ENCODE measurements around the gene TMPRSS6.

The TMPRSS6 gene

DNA sequence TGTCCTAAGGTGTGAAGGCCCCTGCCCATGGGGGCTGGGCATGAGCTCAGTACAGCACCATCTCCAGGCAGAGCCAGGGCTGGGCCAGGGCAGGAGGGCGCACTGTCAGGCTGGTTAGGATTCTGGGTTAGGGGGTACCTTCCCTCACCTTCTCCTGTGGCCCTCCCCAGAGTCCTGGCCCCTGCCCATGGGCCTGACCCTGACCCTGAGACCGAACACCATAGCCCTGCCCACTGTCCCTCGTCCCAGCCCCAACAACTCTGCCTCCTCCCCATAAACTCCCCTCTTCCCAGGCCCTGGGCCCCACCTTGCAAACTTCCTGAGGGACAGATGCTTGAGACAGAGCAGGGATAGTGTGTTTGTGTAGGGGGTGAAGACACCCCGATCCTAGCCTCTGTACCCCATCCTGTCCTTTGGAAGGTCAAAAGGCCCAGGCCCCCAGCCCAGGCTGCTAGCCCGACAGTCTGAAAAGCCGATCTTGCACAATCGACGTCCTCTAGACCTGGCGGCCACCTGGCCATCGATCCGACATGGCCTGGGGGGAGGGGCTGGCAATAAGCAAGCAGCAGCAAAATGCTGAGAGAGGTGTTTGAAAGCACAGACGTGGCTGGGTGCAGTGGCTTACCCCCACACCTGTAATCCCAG is 2.7 kb upstream of the TMPRSS6 start:
- peak overlapping the region; percentile 70 for H3K27ac Mint-ChIP-seq
- H3K4me3 Mint-ChIP-seq, result no peak overlapping the region
- H3K4me1 Mint-ChIP-seq, result peaks cover 35% of the 10 kb centered on the region
- ATAC-seq, result no peak
- H3K36me3 Mint-ChIP-seq, result peaks cover 9% of the 10 kb centered on the region
- DNase-seq (ENCODE audit: low spot score in 2 of 2), result no peak
- no peaks in the 10 kb centered on the region for H3K9me3 Mint-ChIP-seq

DNA sequence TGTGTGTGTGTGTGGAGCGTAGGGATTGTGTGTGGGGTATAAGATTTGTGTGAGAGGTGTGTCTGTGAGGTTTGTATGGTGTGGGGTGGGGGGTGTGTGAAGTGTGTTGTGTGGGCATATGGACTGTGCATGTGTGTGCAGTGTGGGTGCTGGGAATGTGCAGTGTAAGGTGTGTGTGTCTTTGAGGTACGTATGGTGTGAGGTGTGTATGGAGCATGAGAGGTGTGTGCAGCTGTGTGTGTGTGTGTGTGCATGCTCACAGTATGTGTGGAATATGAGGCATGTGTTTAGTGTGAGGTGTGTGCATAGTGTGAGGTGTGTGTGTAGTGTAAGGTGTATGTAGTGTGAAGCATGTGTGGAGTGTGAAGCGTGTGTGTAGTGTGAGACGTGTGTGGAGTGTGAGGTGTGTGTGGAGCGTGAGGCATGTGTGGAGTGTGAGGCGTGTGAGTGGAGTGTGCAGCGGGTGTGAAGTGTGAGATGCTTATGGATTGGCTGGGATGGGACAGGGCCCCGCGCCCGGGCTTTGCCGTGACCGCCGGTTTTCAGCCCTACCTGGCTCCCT is 1.7 kb upstream of the TMPRSS6 start:
- H3K4me1 Mint-ChIP-seq, result peaks cover 33% of the 10 kb centered on the region
- ATAC-seq (no peak), DNase-seq (ENCODE audit: low spot score in 2 of 2) (no peak)
- no peak overlapping the region for H3K4me3 Mint-ChIP-seq
- H3K27ac Mint-ChIP-seq, result peak overlapping the region; percentile 1
- peaks cover 9% of the 10 kb centered on the region for H3K36me3 Mint-ChIP-seq
- no peaks in the 10 kb centered on the region for H3K9me3 Mint-ChIP-seq

DNA sequence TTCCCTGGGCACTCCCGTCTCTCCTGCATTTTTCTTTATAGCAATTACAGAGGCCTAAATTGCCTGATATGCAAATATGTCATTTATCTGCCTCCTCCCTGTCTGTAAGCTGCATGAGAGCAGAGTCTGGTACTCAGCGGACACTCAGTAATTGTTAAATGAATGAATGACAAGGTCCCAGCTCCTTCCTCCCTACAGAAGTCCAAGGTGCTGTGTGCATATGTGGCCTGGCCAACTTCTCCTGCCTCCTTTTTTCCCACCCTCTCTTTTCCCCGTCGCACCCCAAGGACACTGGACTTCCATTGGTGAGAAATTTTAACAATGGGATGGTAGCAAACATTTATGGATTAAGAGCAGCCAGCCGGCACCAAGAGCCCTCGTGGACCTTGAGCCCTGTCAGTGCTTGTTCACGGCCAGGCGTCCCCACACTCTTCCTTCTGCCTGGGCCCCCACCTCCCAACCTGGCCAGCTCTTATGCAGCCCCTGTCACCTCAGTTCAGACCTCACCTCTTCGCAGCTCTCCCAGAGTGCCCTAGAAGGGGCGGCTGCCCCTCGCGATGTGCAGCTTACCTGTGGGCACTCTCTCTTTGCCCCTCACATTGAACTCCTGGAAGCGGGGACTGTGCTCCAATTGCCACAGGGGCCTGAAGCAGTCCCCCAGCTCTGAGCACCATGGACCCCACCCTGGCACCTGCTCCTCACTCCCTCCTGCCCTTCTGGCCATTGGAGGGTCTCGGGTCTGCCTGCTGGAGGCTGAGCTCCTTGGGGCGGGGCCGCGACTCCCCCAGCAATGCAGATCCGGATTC is 1.5 kb downstream of the TMPRSS6 start:
- ATAC-seq, result no peak
- peaks cover 36% of the 10 kb centered on the region for H3K4me1 Mint-ChIP-seq
- no peak for DNase-seq (ENCODE audit: low spot score in 2 of 2)
- H3K27ac Mint-ChIP-seq, result peak overlapping the region; percentile 76
- H3K4me3 Mint-ChIP-seq, result no peak overlapping the region
- H3K36me3 Mint-ChIP-seq, result peaks cover 5% of the 10 kb centered on the region
- no peaks in the 10 kb centered on the region for H3K9me3 Mint-ChIP-seq

DNA sequence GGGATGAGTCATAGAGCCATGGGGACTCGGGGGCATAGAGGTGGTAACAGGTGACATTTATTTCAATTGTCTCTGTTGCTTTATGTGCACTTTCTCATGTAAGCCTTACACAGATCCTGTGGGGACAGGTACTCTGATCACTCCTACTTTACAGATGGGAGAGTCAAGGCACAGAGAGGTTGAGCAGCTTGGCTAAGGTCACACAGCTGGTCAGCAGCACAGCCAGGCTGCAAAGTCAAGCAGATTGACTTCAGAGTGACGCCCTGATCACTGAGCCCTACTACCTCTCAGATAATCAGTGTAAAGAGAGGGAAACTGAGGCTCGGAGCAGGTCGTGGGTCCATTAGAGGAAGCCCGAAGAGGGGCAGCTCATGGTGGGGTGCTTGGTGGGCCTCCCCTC is 3.5 kb downstream of the TMPRSS6 start:
- no peaks in the 10 kb centered on the region for H3K9me3 Mint-ChIP-seq
- no peak overlapping the region for H3K4me3 Mint-ChIP-seq

DNA sequence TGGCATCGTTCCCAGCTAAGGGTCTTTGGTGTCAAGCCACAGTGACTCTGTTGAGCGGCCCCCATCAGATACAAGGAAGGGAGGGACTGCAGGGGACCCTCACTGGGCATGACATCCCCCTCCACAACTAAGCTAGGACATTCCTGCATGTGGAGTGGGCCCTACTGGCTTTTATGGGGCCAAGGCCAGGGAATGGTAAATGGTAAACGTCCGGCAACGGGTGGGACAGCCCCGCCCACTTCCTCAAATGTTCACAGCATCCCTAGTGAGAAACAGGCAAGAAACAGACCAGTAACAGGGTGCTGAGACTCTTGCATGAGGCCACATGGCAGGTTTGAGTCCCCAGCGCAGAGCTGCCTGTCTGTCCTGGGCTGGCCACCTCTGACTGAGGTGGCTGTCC is 4.4 kb downstream of the TMPRSS6 start:
- H3K4me1 Mint-ChIP-seq, result peaks cover 45% of the 10 kb centered on the region
- no peak for DNase-seq (ENCODE audit: low spot score in 2 of 2)
- no peak for ATAC-seq
- H3K9me3 Mint-ChIP-seq, result no peaks in the 10 kb centered on the region
- peaks cover 12% of the 10 kb centered on the region for H3K36me3 Mint-ChIP-seq
- H3K27ac Mint-ChIP-seq, result peak overlapping the region; percentile 54
- H3K4me3 Mint-ChIP-seq, result no peak overlapping the region

More for the DNA sequence above, 3.5 kb downstream of the TMPRSS6 start:
- Mint-ChIP-seq H3K27ac (peak overlapping the region; percentile 54), H3K4me1 (peaks cover 41% of the 10 kb centered on the region), H3K36me3 (peaks cover 5% of the 10 kb centered on the region)
- ATAC-seq (no peak), DNase-seq (ENCODE audit: low spot score in 2 of 2) (no peak)

DNA sequence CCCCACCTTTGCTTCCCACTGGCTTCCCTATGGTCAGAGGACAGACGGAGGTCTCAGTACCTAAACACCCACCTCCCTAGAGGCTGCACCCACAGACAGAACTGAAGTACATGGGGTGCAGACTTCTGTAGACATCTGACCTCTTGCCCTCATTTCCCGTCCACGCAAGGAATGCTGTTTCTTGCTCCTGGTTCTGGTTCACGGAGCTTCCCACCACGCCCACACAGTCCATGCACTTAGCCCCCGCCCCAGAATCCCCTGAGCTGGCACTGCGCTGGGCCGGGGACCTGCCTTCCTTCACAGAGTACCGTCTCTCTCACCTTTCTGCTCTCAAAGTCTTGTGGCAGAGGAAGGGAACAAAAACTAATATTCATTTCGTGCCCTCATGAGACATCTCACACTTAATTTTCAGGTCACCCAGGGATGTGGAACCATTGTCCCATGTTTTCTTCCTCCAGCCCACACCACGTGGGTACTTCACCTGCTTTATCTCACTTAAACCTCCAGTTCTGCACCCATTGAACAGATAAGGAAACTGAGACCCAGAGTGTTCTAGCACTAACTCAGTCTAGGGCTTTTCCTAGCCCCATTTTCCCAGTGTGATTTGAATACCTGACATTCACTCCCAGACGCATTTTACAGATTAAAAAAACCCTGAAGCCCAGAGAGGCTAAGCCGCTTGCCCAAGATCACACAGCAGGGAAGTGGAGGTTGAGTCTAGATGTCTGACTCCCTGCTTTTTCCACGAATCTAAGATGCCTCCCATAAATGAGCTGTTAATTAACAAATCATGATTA is 5.7 kb downstream of the TMPRSS6 start:
- H3K27ac Mint-ChIP-seq, result peak overlapping the region; percentile 60
- H3K4me1 Mint-ChIP-seq, result peaks cover 58% of the 10 kb centered on the region
- H3K36me3 Mint-ChIP-seq, result peaks cover 21% of the 10 kb centered on the region
- no peak overlapping the region for H3K4me3 Mint-ChIP-seq
- H3K9me3 Mint-ChIP-seq, result no peaks in the 10 kb centered on the region
- ATAC-seq, result no peak
- DNase-seq (ENCODE audit: low spot score in 2 of 2), result no peak

DNA sequence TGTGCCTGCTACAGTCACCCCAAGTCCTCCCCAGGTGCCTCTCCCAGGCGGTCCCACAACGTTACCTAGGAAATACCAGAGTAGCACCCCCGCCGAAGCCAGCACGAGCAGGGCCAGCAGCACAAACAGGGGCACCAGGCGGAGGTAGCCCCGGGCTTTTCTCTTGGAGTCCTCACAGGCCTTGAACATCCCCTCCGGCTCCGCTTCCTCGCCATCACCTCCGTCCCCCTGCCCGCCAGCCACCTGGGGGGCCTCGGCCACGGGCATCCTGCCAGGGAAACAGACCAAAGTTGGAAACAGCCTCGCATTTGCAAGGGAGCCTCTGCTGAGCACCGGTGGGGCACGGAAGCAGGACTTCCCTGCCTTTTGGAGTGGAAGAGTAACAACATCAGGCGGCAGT is 6.4 kb downstream of the TMPRSS6 start:
- Mint-ChIP-seq H3K27ac (peak overlapping the region; percentile 60), H3K36me3 (peaks cover 24% of the 10 kb centered on the region), H3K4me1 (peaks cover 65% of the 10 kb centered on the region), H3K4me3 (no peak overlapping the region), H3K9me3 (no peaks in the 10 kb centered on the region)
- no peak for ATAC-seq
- no peak for DNase-seq (ENCODE audit: low spot score in 2 of 2)

DNA sequence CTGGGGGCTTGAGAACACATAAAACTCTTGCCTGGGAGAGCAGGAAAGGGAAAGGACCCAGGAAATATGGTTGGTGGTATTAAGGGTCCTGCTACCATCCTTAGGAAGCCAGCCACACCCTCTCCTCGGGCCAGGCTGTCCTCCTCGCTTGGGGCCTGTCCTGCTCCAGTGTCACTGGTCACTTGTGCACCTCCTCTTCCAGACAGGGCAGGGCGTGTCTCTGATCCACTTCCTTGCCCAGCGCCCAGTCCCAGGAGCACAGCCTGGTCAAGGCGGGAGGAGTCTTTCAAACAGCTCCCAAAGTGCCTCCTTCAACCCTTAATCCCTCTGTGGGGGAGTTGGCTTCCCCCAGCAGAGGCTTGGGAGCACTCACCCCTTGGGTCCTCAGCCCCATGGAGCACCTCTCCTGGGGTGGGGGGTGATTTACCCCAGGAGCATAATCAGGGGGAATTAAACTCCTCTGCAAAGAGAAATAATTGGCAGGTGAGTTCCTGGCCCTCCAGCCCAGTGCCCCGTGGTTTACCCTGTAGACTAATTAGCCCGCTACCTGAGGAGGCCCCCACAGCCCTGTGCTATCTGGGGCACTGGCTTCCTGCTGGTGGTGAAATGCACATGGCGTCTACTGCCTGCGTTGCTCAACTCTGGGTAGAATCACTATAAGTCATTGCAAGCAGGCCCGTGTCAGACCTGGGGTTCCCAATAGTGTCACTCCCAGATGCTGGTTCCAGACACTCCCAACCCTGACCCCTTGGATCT is 8.0 kb downstream of the TMPRSS6 start:
- ATAC-seq (peak; percentile 35), DNase-seq (ENCODE audit: low spot score in 2 of 2) (no peak)
- Mint-ChIP-seq H3K4me3 (peak overlapping the region; percentile 46), H3K4me1 (peaks cover 60% of the 10 kb centered on the region), H3K9me3 (no peaks in the 10 kb centered on the region), H3K36me3 (peaks cover 33% of the 10 kb centered on the region), H3K27ac (peak overlapping the region; percentile 87)

DNA sequence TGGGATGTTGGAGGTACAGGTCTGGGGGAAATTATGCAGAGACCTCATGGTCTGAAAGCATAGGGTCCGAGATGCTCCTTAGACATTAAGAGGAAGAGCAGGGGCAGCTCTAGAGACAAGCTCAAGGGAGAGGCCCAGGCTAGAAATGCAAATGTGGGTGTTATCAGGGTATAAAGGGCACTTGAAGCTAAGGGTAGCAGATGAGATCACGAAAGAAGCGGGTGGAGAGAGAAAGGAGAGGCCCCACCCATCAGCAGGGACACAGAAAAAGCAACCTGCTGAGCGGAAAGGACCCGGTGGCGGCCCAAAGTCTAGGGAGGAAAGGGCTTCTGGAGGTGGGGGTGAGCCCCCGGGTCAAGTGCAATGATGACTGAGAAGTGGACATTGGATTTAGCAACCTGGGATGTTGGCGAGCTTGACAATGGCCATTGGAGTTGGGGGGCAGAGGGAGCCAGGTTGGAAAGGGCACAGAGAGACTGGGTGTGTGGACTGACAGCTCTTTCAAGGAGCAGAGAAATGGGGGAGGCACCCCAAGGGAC is 8.9 kb downstream of the TMPRSS6 start:
- H3K4me1 Mint-ChIP-seq, result peaks cover 66% of the 10 kb centered on the region
- H3K27ac Mint-ChIP-seq, result peak overlapping the region; percentile 87
- H3K36me3 Mint-ChIP-seq, result peaks cover 41% of the 10 kb centered on the region
- H3K4me3 Mint-ChIP-seq, result peak overlapping the region; percentile 46
- DNase-seq (ENCODE audit: low spot score in 2 of 2) (no peak), ATAC-seq (peak; percentile 78)
- H3K9me3 Mint-ChIP-seq, result no peaks in the 10 kb centered on the region

DNA sequence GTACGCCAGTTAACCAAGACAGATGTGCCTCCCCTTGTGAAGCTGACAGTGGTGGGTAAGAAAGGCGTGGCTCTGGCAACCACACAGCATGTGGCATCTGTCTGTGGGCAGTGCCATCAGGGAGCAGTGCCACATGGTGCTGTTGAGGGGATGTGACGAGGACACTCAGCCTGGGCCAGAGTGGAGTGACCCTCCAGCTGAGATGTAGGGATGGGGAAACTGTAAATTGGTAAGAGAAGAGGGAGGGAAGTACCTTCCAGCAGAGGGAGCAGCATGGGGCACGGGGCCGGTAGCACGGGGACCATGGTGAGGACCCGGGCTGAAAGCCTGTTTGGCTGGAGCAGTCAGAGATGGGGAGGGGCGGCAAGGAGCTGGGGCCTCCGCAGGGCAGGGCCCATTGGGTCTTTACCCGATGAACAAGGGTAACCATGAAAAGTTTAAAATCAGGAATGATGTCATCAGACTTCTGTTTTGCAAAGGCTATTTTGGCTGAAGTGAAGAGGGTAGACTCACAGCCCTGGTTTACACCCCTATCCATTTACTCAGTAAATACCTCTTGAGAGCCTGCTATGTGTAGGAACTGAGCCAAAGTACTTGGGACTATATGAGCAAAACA is 10.4 kb downstream of the TMPRSS6 start:
- no peak for DNase-seq (ENCODE audit: low spot score in 2 of 2)
- H3K4me3 Mint-ChIP-seq, result peak overlapping the region; percentile 10
- peaks cover 78% of the 10 kb centered on the region for H3K4me1 Mint-ChIP-seq
- no peak for ATAC-seq
- H3K9me3 Mint-ChIP-seq, result no peaks in the 10 kb centered on the region
- H3K27ac Mint-ChIP-seq, result peak overlapping the region; percentile 87
- peaks cover 48% of the 10 kb centered on the region for H3K36me3 Mint-ChIP-seq

DNA sequence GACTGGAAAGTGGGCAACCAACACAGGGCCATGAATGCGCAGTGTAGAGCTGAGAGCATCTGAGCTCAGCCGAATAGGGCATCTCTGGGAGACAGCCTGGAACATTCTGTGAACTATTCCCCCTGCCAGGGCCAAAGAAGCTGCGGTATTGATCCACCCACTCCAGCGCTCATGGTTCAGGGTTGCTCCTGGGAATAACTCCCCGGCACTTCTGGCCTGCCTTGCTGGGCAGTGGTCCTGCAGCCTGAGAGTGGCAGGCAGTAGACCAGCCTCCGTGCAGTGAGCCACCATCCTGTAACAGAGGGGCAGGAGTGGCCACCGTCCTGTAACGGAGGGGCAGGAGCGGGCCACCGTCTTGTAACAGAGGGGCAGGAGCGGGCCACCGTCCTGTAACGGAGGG is 12.2 kb downstream of the TMPRSS6 start:
- H3K27ac Mint-ChIP-seq, result no peak overlapping the region
- no peak for DNase-seq (ENCODE audit: low spot score in 2 of 2)
- peaks cover 72% of the 10 kb centered on the region for H3K4me1 Mint-ChIP-seq
- ATAC-seq, result no peak
- no peaks in the 10 kb centered on the region for H3K9me3 Mint-ChIP-seq
- H3K36me3 Mint-ChIP-seq, result peaks cover 53% of the 10 kb centered on the region
- H3K4me3 Mint-ChIP-seq, result no peak overlapping the region

DNA sequence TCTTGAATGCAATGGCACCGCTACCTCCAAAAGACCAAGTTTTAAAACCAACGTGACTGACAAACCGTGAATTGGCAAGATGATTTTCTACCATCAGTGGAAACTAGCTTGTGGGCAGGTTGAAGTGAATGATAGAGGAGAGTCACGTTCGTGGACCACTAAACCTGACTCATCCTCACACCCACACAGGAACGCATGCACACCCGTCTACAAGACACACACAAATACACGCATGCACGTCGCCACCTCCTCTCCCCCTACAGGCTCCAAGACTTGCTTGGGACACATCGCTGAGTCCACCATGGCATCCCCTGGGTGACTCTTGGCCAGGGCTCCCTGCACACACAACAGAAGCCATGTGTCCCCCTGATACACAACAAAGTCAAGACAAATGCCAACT is 14.4 kb downstream of the TMPRSS6 start:
- peak overlapping the region; percentile 87 for H3K27ac Mint-ChIP-seq
- H3K9me3 Mint-ChIP-seq, result no peaks in the 10 kb centered on the region
- ATAC-seq, result peak; percentile 97
- peak overlapping the region; percentile 46 for H3K4me3 Mint-ChIP-seq
- peaks cover 51% of the 10 kb centered on the region for H3K36me3 Mint-ChIP-seq
- peak; percentile 38 to 59 for DNase-seq (ENCODE audit: low spot score in 2 of 2)
- H3K4me1 Mint-ChIP-seq, result peaks cover 71% of the 10 kb centered on the region

DNA sequence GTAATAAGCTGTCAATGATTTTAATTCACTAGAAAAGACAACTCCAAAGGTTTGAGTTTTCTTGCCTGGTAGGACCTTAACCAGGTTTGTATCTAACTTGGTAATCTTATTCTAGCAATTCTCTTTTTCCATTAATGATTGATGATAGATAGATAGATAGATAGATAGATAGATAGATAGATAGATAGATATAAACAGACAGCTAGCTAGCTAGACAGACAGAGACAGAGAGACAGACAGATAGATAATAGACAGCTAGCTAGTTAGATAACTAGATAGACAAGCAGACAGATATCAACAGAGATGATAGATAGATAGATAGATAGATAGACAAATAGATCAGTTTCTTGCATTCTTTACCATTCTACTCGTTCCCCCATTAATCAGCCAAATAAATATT is 15.3 kb downstream of the TMPRSS6 start:
- Mint-ChIP-seq H3K4me1 (peaks cover 68% of the 10 kb centered on the region), H3K9me3 (no peaks in the 10 kb centered on the region), H3K27ac (peak overlapping the region; percentile 87), H3K36me3 (peaks cover 54% of the 10 kb centered on the region), H3K4me3 (peak overlapping the region; percentile 46)
- ATAC-seq (no peak), DNase-seq (ENCODE audit: low spot score in 2 of 2) (no peak)

DNA sequence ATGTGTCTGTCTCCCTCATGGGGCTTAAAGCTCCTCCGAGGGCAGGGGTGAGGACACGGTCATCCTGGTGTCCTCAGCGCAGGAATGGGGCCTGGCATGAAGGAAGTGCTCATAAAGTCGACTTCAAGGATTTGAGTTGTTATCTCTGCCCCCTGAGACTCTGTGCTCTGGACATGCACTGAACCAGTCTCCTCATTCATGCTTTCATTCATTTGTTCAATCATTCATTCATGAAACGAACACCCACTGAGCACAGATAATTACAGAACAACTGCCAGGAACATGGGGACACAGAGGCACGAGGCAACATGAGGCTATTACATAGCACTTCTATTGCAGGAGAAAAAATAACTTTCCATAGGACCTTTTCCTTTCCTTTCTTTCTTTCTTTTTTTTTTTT is 16.5 kb downstream of the TMPRSS6 start:
- Mint-ChIP-seq H3K36me3 (peaks cover 54% of the 10 kb centered on the region), H3K4me1 (peaks cover 68% of the 10 kb centered on the region), H3K27ac (no peak overlapping the region), H3K9me3 (no peaks in the 10 kb centered on the region), H3K4me3 (no peak overlapping the region)
- no peak for DNase-seq (ENCODE audit: low spot score in 2 of 2)
- ATAC-seq, result no peak

Data from stimulated activated effector memory CD8-positive, alpha-beta T cell treated with anti-CD3 and anti-CD28 coated beads, Interleukin-12 subunit alpha, Interleukin-12 subunit beta, amount 100 ng/mL, for 72 hours (primary cell).